OCI-M1 (cell line): ENCODE results near the gene ZNF473.

Experiments used
- DNase-seq: peaks from one replicate; lab custom pipeline; 2025; lab: John Stamatoyannopoulos, UW

Gene ZNF473

DNA sequence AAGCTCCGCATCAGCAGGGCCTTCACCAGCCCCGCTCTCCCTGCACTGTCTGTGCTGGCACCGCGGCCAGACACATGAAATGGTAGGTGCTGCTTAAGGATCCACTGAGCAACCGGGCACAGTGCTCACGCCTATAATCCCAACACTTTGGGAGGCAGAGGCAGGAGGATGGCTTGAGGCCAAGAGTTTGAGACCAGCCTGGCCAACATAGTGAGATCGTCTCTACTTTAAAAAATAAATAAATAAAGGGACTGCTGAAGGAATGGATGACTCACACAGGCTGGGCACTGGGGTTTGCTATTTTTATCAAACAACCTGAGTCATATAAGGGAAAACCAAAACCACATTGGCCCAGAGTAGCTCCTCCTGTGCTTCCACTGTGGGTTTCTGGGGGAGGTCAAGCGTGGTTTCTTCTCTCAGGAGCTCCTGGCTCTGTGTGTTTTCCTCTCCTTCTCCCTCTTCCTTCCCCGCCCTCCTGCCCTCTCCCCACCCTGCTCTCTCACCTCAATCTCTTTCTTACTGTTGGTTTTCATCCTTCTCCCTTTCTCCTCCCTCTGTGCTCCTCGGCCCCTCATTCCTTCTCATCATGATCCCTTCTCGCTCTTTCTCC lies 21.9 kb upstream of the ZNF473 start:
- DNase-seq = peak; percentile 94

DNA sequence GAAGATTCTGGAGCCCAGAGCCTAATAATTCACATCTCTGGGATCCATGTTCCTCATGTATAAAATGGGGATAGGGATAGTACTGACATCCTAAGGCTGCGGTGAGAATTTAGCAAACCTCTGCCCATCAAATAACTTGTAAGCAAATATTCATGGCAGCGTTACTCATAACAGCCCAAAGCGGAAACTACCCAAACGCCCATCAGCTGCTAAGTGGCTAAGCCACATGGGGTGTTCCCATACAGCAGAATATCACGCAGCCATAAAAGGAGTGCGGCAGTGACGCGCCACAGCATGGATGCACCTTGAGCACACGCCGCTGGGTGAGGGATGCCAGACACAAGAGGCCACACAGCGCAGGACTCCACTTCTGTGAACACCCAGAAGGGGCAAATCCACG lies 20.4 kb upstream of the ZNF473 start:
- DNase-seq = no peak

DNA sequence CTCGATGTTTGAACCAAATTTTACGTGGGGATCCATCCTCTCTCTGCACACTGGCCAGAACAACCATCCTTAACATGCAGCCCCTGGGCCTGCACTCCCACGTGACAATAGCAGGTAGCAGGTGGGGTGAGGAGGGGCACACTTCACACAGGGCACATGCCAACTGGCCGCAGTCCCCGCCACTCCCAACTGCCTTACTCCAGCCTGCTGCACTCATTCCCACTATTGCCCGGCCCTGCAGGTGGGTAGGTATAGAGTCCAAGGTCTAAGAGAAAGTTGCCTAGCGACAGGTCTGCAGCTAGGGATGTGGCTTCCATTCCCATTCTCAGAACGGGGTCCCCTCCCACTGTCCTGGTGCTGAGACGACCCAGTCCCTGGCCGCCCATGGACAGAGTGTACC lies 18.6 kb upstream of the ZNF473 start:
- DNase-seq = no peak

- no peak for DNase-seq
Observed at GRCh38 chr19:50007947-50008346, 17.9 kb upstream of the ZNF473 start.

- no peak for DNase-seq
Observed at GRCh38 chr19:50008532-50008931, 17.3 kb upstream of the ZNF473 start.

DNA sequence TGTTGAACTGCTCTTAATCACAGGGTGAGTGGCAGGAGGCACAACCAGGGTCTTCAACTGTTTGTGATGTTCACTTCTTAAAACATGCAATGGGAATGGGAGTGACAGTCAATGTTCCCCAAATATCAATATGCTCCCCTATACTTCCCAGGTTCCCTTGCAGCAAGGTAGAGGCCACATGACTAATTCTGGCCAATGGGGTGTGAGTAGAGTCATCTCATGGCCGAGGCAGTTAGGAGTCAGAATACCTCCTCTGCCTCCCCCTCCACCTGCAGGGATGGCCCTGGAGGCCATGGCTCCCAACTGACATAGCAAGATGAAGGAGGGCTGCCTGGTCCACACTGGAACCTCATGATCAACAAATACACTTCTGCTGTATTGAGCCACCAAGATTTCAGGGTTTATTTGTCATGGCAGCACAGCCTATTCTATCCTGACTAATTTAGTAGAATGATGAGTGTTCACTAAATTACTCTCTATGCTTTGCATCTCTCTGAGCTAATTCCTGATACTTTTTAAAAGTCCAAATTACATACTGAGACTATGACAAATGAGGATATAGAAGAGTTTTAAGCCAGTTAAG lies 9.5 kb upstream of the ZNF473 start:
- no peak for DNase-seq

- no peak for DNase-seq
Observed at GRCh38 chr19:50020481-50020880, 5.3 kb upstream of the ZNF473 start.

DNA sequence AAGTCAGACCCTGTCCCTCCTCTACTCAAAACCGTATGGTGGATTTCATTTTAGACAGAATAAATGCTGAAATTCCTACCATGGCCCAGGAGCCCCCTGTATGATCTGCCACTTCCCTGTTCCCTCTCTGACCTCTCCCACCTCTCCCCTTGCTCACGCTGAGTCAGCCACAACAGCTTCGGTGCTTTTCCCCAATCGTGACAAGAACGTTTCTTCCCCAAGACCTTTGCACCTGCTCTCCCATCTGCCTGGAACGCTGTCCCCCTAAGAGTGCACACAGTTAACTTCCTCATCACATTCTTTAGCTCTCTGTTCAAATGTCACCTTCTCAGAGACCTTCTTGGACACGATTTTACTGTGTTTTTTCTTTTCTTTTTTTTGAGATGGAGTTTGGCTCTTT lies 3.0 kb upstream of the ZNF473 start:
- DNase-seq = no peak

DNA sequence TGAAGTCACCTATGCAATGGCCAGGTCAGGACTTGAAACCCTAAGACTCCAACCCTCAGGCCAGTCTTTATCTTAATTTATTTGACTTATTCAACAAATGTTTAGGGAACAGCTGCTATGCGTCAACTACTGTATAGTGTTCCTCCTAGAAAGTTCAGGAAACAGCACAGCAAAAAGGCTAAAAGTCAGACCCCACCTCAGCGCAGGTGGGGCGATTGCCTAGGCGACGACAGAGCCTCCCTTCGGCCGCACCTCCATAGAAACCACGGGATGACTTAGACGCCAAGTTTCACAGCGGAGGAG lies 1.1 kb upstream of the ZNF473 start:
- DNase-seq = no peak

- peak; percentile 100 for DNase-seq
Observed at GRCh38 chr19:50025022-50025793, 597 bp upstream of the ZNF473 start, which contains the start of gene VRK3. Gene VRK3 (minus strand): TSS chr19:50025372. CDS start chr19:50016162, 9,210 bp downstream.

DNA sequence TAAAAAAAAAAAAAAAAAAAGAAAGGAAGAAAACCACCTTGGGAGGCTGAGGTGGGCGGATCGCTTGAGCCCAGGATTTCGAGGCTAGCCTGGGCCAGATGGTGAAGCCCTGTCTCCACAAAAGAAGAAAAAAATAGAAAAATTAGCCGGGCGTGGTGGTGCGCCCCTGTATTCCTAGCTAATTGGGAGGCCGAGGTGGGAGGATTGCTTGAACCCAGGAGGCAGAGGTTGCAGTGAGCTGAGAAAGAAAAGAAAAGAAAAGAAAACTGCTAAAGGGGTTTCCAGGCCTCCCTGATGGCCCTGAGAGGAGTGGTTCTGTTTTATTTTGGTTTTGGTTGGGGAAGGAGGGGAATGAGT lies 723 bp downstream of the ZNF473 start:
- DNase-seq = no peak

DNA sequence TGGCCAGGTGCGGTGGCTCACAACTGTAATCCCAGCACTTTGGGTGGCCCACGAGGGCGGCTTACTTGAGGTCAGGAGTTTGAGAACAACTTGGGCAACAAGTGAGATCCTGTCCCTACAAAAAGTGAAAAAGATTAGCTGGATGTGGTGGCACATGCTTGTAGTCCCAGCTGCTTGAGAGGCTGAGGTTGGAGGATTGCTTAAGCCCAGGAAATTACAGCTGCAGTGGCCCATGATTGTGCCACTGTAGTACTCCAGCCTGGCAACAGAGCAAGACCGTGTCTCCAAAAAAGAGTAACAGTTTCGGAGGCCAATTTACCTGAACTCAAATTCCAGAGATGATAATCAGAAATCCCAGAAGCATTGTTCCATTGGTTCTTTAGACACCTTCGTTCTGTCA lies 4.4 kb downstream of the ZNF473 start:
- DNase-seq = no peak

DNA sequence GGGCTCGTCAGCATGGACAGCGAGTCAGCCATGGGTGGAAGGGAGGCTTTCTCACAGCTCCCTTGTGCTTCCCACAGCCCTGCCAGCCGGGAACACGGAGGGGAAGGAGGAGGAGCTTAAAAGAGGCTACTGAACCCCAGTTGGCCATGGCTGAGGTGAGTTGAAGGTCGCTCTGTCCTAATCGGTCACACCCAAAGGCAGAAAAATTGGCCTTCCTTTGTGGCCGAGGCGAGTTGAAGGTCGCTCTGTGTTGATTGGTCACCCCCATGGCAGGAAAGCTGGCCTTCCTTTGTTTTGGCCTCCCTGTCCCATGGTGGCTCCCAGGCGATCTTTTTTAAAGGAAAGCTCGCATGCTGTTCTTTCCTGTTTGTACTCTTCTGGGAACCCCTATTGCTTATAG lies 5.1 kb downstream of the ZNF473 start:
- no peak for DNase-seq

DNA sequence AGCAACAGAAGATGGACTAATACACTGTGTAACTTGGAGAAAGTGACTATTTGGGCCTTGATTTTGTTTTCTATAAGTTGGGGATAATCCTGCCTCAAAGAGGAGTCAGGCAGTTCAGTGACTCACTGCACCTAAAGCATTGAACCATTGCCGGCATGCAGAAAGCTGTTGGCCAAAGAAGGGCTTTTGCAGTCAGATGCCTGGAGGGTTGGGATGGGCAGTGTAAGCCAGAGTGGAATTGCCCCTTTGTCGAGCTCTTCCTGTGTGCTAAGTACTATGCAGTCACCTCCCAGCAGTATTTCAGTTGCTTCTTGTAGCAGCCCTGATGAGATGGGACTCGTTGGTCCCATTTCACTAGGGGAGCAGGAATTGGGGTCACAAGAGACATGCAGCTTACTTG lies 11.1 kb downstream of the ZNF473 start:
- no peak for DNase-seq

DNA sequence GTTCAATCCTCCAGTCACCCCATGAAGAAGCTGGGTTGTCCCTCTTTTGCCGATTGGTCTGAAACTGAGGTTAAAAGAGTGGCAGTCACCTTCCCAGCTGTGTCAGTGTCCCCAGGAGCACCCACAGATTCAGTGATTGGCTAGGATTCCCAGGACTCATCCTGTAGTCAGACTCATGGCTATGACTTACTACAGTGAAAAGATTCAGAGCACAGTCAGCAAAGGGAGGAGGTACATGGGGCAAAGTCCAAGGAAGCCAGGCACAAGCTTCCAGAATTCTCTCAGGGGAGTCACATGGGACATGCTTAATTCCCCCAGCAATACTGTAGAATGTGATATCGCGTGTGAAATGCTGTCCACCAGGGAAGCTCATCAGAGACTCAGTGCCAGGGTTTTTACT lies 14.2 kb downstream of the ZNF473 start:
- no peak for DNase-seq

GRCh38 chr19:50040967-50041366 lies 15.2 kb downstream of the ZNF473 start:
- DNase-seq = no peak

- DNase-seq = no peak
Observed at GRCh38 chr19:50042363-50043024, 16.7 kb downstream of the ZNF473 start.

DNA sequence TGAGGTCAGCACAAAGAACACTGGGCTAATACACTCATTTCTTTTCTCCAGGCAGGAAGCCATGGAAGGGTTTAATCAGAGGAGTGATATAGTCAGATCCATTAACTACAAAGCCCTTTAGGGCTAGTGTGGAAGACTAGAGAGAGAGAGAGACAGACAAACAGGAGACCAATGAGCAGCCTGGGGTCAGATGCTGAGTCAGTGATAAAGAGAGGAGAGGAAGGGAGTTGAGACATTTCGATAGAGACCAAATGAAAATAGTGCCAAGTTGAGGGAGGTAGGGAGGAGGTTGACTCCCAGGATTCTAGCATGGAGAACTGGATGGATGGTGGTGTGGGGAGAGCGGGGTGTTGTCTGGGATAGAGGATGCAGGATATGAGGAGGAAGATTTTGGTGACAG lies 18.2 kb downstream of the ZNF473 start:
- DNase-seq = no peak

GRCh38 chr19:50044922-50045321 lies 19.1 kb downstream of the ZNF473 start:
- DNase-seq = no peak

DNA sequence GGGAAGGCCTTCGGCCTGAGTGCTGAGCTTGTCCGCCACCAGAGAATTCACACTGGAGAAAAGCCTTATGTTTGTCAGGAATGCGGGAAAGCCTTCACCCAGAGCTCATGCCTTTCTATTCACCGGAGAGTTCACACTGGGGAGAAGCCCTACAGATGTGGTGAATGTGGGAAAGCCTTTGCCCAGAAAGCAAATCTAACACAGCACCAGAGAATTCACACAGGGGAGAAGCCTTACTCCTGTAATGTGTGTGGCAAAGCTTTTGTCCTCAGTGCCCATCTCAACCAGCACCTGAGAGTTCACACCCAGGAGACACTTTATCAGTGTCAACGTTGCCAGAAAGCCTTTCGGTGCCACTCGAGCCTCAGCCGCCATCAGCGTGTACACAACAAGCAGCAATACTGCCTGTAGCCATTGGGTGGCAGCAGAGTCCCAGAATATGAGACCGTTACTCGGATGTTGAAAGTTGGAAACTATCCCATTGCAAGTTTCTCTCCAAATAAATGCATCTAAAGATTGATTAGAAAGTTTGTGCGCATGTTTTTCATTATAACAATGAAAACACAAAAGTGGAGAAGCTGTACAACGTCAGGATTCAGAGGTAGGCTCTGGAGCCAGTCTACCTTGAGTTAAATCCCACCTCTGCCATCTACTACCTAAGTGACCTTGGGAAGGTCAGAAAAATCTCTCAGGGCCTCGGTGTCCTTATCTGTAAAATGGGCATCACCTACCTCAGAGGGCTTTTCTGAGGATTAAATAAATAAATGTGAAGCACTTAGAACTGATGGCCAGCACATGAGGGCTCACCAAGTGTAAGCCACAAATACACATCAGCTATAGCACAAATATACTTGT lies 21.1 kb downstream of the ZNF473 start:
- peak; percentile 65 for DNase-seq

DNA sequence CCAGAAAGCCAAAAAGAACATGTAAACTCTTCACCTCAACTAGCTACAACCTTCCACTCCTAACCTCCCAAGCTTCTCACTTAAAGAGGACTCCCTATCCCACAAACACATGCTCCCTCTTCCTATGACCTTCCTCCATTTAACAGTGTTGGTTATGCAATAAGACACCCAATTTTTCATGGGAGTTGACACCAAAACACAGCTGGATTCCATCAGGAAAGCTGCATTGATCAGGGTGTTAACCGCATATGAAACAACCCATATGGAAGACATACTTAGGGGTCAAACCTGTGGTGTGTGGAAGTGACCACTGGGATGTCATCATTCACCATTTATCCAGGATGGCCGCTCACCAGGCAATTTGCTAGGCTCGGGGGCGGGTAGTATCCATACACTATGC lies 21.9 kb downstream of the ZNF473 start:
- no peak for DNase-seq
